ENCODE data around the gene TBC1D30.
A peak's percentile ranks its signal among the peaks of the same experiment; 100 is the strongest.

The TBC1D30 gene

GRCh38 chr12:64864319-64864718 is 39.9 kb downstream of the TBC1D30 start:
- DNase-seq = peak; percentile 9

DNA sequence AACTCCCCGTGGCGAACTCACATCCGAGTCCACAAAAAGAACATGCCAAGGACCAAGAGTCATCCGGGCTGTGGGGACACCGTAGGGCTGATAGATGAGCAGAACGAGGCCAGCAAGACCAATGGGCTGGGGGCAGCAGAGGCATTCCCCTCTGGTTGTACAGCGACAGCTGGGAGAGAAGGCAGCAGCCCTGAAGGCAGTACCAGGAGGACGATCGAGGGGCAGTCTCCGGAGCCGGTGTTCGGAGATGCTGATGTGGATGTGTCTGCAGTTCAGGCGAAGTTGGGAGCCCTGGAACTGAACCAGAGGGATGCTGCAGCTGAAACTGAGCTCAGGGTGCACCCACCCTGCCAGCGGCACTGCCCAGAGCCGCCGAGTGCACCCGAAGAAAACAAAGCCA is 50.7 kb downstream of the TBC1D30 start:
- no peak for DNase-seq

DNA sequence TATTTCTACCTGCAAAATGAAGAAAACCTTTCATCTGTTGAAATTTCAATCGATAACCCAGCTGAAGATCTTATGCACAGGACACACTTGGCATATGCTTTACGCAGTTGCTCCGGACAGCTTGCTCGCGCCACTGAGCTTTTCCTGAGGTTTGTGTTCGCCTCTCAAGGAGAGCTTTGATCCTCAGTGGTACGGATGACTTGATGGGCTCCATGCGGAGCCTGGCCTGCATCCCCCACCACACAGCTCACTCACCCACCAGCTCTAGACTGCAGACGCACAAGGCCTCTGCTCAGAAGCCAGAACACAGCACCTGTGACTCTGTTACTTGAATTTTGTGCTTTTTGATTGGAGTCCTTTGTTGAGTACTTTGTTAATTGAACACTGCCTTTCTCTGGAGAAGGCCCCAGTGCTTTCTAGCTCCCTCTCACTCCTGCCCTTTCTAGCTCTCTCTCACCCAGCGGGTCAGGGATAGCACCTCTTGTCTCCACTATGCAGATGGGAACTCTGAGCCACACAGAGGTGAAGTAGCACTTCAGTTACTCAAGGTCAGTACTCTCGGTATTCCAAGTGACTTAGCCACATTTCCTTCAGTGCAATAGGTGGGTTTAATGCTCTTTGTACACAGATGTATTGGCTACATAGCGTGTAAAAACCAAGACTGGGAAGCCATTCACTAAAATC is 52.1 kb downstream of the TBC1D30 start:
- DNase-seq = no peak

DNA sequence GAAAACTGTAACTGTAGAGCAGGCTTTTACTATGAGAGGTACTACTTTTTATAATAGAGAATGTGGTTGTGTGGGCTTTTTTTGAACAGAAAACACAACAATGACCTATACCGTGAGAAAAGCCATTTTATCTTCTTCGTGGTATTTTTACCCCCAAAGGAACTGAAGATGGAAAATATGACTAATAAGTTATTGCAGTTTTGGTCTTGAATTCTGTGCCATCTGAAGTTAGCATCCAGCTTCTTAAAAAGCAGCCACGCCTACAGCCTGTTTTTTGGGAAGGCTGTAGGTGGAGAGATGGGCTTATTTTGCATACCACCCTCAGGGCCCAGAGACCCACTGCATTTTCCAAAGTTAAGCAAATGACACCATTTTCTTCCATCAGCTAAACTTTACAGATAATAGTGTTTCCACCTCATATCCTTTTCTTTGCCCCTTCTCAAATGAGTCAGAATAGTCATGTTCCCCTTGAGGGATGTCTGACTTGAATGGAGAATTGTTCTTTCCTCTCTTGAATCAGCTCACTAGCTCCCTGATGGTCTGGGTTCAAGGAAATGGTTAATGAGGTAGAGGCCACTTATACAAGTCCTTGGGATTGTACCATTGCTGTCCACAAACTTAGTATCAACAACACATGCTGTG is 53.0 kb downstream of the TBC1D30 start:
- no peak for DNase-seq

DNA sequence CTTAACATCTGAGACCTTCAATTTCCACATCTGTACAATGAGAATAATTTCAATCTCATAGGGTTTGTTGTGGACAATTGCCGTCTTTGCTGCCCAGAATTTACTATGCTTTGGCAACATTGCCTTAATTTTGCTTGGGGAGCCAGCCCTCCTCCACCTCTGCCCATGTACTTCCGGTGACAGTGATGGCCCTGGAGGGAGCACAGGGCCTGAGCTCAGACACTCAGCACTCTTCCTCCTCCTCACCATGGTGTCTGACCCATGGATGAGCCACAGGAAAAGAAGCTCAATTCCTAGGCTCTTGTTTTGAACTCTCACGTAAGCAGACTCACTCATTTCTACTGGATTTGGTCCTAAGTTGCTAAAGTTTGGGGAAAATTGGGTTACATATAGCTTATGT is 58.2 kb downstream of the TBC1D30 start:
- no peak for DNase-seq

GRCh38 chr12:64883264-64884163 is 59.1 kb downstream of the TBC1D30 start:
- peak; percentile 69 for DNase-seq

GRCh38 chr12:64884164-64884542 is 59.7 kb downstream of the TBC1D30 start:
- no peak for DNase-seq

GRCh38 chr12:64884728-64885127 is 60.3 kb downstream of the TBC1D30 start:
- DNase-seq = no peak

GRCh38 chr12:64889434-64890216 is 65.2 kb downstream of the TBC1D30 start:
- DNase-seq = no peak

DNA sequence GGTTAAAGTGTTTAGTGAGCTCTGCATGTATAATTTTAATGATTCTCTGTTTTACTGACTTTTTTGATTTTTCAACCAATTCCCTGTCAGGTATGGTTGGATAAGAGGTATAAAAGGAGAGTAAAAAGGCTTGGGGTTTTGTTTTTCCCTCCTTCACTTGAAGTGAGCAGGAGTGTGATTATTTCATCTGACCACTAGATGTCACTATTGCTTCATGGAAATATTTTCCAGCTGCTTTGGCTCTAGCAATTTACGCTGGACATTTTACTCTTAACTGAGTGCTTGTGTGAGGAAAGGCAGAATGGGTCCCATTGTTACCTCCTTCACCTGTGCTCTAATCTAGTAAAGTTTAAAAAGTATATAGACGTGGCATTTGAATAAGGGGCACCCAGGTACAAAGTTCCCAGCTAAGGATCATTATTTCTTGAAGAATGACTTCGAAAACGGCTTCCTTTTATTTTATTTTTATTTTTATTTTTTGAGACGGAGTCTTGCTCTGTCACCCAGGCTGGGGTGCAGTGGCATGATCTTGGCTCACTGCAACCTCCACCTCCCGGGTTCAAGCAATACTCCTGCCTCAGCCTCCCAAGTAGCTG is 66.5 kb downstream of the TBC1D30 start:
- DNase-seq = peak; percentile 79

- no peak for DNase-seq
Observed at GRCh38 chr12:64891629-64892028, 67.2 kb downstream of the TBC1D30 start.

DNA sequence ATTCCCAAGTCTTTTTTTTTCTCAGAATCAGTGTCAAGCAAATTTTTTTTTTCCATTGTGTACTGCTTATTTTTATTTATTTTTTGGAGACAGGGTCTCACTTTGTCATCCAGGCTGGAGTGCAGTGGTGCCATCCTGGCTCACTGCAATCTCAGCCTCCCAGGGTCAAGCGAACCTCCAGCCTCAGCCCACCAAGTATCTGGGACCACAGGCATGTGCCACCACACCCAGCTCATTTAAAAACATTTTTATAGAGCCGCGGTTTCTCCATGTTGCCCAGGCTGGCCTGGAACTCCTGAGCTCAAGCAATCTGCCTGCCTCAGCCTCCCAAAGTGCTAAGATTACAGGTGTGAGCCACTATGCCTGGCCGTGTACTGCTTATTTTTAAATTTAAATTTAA is 68.1 kb downstream of the TBC1D30 start:
- no peak for DNase-seq

DNA sequence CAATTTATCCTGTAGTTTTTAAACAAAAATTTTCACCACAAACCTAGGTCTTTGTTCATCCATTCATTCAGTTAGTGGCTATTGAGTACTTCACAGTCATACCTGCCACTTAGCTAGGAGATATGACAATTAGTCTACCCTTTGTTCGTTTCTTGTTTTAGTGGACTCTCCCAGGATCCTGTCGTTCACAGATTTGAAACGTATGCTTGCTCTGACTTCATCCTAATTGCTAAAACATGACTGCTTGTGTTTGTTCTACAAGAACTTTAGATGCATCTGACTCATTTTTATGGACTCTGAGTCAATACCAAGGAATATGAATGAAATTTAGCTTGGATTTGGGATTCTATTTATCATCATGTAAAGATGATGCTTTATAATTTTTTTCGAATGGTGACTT is 69.5 kb downstream of the TBC1D30 start:
- no peak for DNase-seq

DNA sequence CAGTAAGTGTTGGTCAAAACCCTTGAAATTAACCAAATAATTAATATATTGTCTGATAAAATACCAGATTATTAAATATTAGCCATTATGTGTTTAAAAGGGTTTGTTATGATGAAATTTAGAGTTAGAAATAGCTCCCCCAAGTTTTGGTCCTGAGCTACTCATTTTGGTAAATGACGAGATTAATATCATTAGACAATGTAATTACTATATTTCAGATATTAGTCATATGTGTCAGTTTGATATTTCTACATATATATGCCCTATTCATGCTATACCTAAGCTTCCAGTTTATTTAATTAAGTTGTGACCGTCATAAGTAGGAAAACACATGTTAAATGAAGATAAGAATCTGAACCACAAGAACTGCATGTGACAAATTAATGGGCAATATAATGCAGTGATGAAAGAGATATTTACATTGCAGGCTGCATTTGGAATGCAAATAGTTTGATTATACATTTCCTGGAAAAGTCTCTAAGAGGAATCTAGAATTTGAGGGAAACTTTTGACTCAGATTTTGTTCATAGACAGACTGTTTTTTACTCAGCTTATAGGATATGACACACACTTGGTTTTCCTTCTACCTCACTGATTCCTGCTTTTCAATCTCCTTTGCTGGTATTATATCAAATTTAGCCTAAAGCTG is 70.5 kb downstream of the TBC1D30 start:
- no peak for DNase-seq

GRCh38 chr12:64895526-64895925 is 71.1 kb downstream of the TBC1D30 start:
- no peak for DNase-seq

GRCh38 chr12:64900540-64900939 is 76.1 kb downstream of the TBC1D30 start:
- no peak for DNase-seq

GRCh38 chr12:64903479-64904152 is 79.2 kb downstream of the TBC1D30 start:
- no peak for DNase-seq

- no peak for DNase-seq
Observed at GRCh38 chr12:64907097-64907496, 82.7 kb downstream of the TBC1D30 start.

- DNase-seq = peak; percentile 60
Observed at GRCh38 chr12:64909124-64909523, 84.7 kb downstream of the TBC1D30 start.

GRCh38 chr12:64911081-64911480 is 86.6 kb downstream of the TBC1D30 start:
- no peak for DNase-seq

GRCh38 chr12:64911912-64912311 is 87.5 kb downstream of the TBC1D30 start:
- no peak for DNase-seq

All from NCI-H82 (cell line).